Measurements from ENCODE around the gene SPDL1. TPM values are rescaled to one million over a fixed set of nuclear protein-coding genes. Genes with fewer than 3 reads are reported as not detected.

SPDL1 gene
- total RNA-seq, 1 donor from 2014 or later: 5.5 TPM

DNA sequence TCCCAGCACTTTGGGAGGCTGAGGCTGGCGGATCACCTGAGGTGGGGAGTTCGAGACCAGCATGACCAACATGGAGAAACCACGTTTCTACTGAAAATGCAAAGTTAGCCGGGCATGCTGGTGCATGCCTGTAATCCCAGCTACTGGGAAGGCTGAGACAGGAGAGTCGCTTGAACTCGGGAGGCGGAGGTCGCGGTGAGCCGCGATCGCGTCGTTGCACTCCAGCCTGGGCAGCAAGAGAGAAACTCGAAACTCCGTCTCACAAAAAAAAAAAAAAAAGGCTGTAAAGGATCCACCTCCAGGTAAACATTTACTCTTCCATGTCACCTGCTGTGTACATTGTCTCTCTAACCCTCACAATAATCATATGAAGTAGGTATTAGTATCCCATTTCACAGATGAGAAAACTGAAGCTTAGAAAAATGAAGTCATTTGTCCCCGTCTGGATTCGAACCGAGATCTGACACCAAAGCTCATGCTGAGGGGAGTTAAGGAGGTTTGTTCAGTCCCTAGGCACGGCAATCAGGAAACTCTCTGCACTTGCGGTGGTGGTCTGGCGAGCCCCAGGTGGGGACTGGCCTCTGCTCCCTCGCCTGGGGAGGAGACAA, 53.0 kb downstream of the SPDL1 start:
- Histone ChIP-seq H3K36me3 (no peaks in the 10 kb centered on the region), H3K4me1 (no peaks in the 10 kb centered on the region), H3K27ac (no peak overlapping the region), H3K4me3 (peak overlapping the region in 1 of 2 donors; percentile 65), H3K9me3 (no peaks in the 10 kb centered on the region), H3K27me3 (peaks cover 17% of the 10 kb centered on the region)
- intact Hi-C loops (cut with DNase I): no loop called here
- TF ChIP-seq, protein P1, sequence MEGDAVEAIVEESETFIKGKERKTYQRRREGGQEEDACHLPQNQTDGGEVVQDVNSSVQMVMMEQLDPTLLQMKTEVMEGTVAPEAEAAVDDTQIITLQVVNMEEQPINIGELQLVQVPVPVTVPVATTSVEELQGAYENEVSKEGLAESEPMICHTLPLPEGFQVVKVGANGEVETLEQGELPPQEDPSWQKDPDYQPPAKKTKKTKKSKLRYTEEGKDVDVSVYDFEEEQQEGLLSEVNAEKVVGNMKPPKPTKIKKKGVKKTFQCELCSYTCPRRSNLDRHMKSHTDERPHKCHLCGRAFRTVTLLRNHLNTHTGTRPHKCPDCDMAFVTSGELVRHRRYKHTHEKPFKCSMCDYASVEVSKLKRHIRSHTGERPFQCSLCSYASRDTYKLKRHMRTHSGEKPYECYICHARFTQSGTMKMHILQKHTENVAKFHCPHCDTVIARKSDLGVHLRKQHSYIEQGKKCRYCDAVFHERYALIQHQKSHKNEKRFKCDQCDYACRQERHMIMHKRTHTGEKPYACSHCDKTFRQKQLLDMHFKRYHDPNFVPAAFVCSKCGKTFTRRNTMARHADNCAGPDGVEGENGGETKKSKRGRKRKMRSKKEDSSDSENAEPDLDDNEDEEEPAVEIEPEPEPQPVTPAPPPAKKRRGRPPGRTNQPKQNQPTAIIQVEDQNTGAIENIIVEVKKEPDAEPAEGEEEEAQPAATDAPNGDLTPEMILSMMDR (IDR thresholded peaks at IDR 0.05): no peak
- DNase-seq (ENCODE audit: low spot score in 2 of 2): no peak

DNA sequence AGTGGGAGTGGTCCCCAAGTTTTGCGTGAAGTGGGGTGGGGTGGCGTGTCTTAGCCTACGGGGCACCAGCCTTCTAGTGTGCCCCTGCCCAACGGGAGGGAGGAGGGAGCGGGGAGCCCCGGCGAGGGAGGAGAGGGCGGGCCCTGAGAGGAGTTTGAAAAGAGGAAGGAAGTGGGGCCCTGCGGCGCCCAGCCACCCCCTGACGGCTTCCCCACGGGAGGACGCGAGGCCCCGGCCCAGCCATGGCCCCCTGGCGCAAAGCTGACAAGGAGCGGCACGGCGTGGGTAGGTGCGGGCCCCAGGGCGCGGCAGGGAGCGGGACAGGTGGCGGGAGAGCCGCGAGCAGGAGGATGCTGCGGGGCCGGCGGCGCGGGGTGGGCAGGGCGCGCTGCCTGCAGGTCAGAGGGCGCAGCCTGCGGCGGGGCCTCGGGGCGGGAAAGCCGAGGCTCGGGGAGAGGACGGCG, 53.5 kb downstream of the SPDL1 start, which contains the start of gene DOCK2:
TSS of gene DOCK2 (plus strand) at position 191 of the 464 bp plus-strand sequence. CDS start at position 243, 52 bp downstream.
- no peaks in the 10 kb centered on the region for H3K9me3 ChIP-seq
- H3K36me3 ChIP-seq: no peaks in the 10 kb centered on the region
- no peaks in the 10 kb centered on the region for H3K4me1 ChIP-seq
- H3K27ac ChIP-seq: peak within 1 kb of the TSS in 1 of 2 donors; percentile 55
- H3K27me3 ChIP-seq: peaks cover 17% of the 10 kb centered on the region
- peak within 1 kb of the TSS; percentile 46 to 65 for H3K4me3 ChIP-seq
- peak in 1 of 2 donors; percentile 72 for DNase-seq (ENCODE audit: low spot score in 2 of 2)
- TF ChIP-seq, protein P1 (IDR thresholded peaks at IDR 0.05): no peak
- intact Hi-C loops (cut with DNase I): no loop called here

DNA sequence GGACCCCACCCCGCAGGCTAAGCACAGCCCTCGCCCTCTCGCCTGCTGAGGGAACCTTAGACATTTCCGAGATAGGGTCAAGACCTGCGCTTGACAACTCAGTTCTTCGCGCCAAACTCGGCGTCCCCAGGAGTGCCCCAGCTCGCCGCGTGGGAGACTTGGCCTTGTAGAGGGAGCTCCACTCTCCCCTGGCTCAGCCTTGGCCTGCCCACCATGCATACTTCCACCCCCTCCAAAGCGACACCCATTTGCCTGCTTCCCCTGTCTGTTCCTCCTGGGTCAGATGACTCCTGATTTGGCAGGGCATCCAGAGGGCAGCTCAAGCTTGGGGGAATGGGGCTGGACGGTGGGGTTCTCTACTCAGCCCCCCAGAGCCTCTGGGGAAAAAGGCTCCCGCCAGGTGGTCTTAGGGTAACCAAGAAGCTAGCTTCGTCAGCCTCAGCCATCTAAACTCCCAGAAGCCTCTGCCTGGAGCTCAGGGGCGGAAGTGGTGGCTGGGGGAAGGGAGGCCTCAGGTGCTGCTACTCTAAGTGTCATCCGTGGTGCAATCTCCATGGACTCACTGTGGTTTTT, 54.1 kb downstream of the SPDL1 start:
- Histone ChIP-seq H3K9me3 (no peaks in the 10 kb centered on the region), H3K4me3 (peak overlapping the region; percentile 46 to 65), H3K27me3 (peaks cover 17% of the 10 kb centered on the region), H3K4me1 (no peaks in the 10 kb centered on the region), H3K27ac (peak overlapping the region in 1 of 2 donors; percentile 55), H3K36me3 (no peaks in the 10 kb centered on the region)
- DNase-seq (ENCODE audit: low spot score in 2 of 2): no peak
- intact Hi-C loops (cut with DNase I): no loop called here
- TF ChIP-seq, protein P1 (IDR thresholded peaks at IDR 0.05): no peak

DNA sequence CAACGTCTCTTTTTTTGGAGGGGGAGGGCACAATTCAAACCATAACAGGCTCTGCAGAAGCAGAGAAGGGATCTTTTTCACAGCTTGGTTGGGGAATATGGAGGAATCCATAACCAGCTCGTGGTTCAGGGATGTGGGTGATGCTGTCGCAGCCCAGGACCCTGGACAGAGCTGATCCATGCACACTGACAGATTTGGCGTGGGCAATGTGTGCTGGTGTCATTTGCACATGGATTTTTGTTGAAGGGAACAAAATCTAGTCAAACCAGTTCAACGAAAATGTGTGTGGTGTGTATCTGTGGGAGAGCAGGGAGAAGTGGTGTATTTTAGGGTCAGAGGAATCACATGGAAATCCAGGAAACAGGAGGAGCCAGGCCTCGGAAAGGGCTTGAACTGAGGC, 57.7 kb downstream of the SPDL1 start:
- no peak overlapping the region for H3K27ac ChIP-seq
- no peaks in the 10 kb centered on the region for H3K4me1 ChIP-seq
- no peaks in the 10 kb centered on the region for H3K36me3 ChIP-seq
- peaks cover 15% of the 10 kb centered on the region for H3K27me3 ChIP-seq
- TF ChIP-seq, protein P1 (IDR thresholded peaks at IDR 0.05): no peak
- no peaks in the 10 kb centered on the region for H3K9me3 ChIP-seq
- H3K4me3 ChIP-seq: no peak overlapping the region
- intact Hi-C loops (cut with DNase I): no loop called here
- no peak for DNase-seq (ENCODE audit: low spot score in 2 of 2)

DNA sequence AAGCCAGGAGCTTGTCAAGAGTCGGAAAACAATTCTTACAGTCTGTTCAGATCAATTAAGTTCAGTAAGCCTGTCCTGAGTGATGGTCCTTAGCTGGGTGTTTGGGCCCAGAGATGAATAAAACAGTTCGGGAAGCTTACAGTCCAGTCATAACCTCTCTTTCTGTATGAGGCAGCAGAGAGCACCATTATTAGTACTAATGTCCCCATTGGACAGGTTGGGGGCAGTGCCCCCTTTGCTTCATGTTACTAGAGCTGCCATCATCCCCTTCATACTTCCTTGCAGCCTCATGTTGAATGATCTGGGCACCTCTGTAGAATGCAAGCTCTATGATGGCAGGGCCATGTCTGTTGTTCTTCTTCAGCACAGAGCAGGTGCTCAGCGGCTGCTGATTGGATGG, 63.3 kb downstream of the SPDL1 start:
- TF ChIP-seq, protein P1 (IDR thresholded peaks at IDR 0.05): no peak
- no peak for DNase-seq (ENCODE audit: low spot score in 2 of 2)
- intact Hi-C loops (cut with DNase I): no loop called here

More for the DNA sequence above, 63.3 kb downstream of the SPDL1 start:
- Histone ChIP-seq H3K9me3 (no peaks in the 10 kb centered on the region), H3K36me3 (no peaks in the 10 kb centered on the region), H3K4me1 (no peaks in the 10 kb centered on the region), H3K27me3 (no peaks in the 10 kb centered on the region), H3K27ac (no peak overlapping the region), H3K4me3 (no peak overlapping the region)
